Fibroblast of mammary gland (primary cell): ENCODE results near the gene B3GNT3.
A peak's percentile ranks its signal among the peaks of the same experiment; 100 is the strongest.

Experiments used
- DNase-seq: peaks from one replicate; pipeline ENCODE4 v3.0.0-alpha.2; 2010; ENCODE audit warnings: low read depth
- H3K4me3 ChIP-seq: 2 replicates; pipeline ENCODE4 v1.5.1; 2011; ENCODE audit warnings: low read depth, mild to moderate bottlenecking, low read length, moderate library complexity; ENCODE audit not compliant: control insufficient read depth
- CTCF ChIP-seq: conservative IDR thresholded peaks from 2 replicates; pipeline ENCODE4 v1.5.1; 2011; ENCODE audit warnings: low read depth, low read length, inconsistent platforms; ENCODE audit not compliant: control insufficient read depth, insufficient read depth

B3GNT3 gene

GRCh38 chr19:17854061-17854460 is 59.1 kb downstream of the B3GNT3 start:
- no peak for DNase-seq
- no peak for TF ChIP-seq CTCF
- H3K4me3 ChIP-seq = no peak overlapping the region

- no peak overlapping the region for H3K4me3 ChIP-seq
- peak; percentile 58 for DNase-seq
- peak; percentile 93 for TF ChIP-seq CTCF
Measured at GRCh38 chr19:17855280-17856152, 60.6 kb downstream of the B3GNT3 start.

- DNase-seq = peak; percentile 100
- peak within 1 kb of the TSS; percentile 88 for H3K4me3 ChIP-seq
- TF ChIP-seq CTCF = peak; percentile 64
Measured at GRCh38 chr19:17859533-17860330, 64.8 kb downstream of the B3GNT3 start, which contains the start of gene RPL18A. Gene RPL18A (plus strand): TSS chr19:17859910. CDS start chr19:17859957, 47 bp downstream.

DNA sequence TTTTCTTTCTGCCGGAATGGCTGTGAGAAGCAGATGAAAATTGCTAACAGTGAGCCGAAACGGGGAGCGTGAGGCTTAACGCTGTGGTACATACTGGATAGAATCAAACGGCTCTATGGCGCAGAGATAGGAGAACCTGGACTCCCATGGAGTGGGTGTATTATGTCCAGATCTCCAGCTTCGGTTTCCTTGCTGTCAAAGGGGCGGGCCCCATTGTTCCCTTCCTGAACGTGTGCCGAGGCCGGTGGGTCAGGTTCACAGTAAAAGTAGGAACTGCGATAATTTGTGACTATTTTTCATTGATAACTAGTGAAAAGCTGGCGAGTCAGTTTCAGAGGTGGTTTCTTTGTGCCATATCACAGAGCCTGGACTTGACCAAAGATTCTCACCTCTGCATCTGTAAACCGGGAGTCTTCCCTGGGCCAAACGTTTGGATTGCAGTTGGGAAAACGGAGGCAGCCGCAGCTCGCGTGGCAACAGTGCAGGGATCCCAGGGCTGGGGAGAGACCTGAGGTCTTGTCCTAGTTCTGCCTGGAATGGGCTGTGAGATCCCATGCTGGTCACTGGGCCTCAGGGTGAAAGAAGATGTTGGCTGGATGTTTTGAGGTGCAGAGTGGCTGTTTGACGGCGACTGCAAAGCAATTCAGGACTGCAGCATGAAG is 65.5 kb downstream of the B3GNT3 start:
- no peak for DNase-seq
- peak overlapping the region; percentile 88 for H3K4me3 ChIP-seq
- no peak for TF ChIP-seq CTCF

GRCh38 chr19:17860993-17861360 is 66.0 kb downstream of the B3GNT3 start:
- DNase-seq = no peak
- peak overlapping the region; percentile 88 for H3K4me3 ChIP-seq
- no peak for TF ChIP-seq CTCF
